HPDE6-E6E7 (cell line): ENCODE data around the gene ALDH8A1.

Source experiments
- DNase-seq: peaks from one replicate; pipeline ENCODE4 v3.0.0; 2011; ENCODE audit warnings: missing footprints; ENCODE audit errors: extremely low spot score

ALDH8A1 gene, protein sequence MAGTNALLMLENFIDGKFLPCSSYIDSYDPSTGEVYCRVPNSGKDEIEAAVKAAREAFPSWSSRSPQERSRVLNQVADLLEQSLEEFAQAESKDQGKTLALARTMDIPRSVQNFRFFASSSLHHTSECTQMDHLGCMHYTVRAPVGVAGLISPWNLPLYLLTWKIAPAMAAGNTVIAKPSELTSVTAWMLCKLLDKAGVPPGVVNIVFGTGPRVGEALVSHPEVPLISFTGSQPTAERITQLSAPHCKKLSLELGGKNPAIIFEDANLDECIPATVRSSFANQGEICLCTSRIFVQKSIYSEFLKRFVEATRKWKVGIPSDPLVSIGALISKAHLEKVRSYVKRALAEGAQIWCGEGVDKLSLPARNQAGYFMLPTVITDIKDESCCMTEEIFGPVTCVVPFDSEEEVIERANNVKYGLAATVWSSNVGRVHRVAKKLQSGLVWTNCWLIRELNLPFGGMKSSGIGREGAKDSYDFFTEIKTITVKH

DNA sequence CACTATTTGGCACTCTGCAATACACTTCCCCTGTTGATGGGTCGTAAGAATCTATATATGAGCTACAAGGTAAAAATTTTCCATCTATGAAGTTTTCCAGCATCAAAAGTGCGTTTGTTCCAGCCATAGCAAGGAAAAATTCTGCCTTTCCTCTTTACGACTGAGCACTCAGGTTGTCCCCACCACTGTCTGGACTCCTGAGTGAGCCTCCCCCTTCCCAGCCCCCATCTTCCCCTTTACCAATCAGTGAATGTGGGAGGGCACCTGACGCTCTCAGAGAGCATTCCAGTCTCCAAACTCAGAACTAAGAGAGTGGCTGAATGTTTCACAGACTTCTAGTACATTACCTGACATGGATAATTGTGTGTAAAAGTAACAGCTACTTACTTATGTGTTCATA is at the start of gene ALDH8A1:
TSS of gene ALDH8A1 (minus strand) at position 175 of the 400 bp plus-strand sequence. CDS start at position 127, 48 bp downstream.
- DNase-seq = no peak

DNA sequence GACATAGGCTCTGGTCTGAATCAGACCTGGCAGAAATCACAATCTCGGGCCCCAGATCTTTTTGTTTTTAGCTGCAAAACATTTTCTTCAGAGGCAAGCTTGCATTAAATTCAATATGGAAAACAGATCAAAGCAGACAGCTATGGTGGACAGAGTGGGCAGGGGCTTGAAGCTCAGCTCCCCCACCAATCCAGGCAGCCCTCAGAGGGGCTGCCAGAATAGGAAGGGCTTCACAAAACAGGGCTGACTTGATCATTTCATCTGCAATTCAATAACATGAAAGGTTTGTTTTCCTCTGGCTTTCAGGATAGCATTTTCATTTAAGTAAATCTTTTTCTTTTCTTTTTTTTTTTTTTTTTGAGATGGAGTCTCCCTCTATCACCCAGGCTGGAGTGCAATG is 49.2 kb upstream of the ALDH8A1 start:
- DNase-seq = no peak

DNA sequence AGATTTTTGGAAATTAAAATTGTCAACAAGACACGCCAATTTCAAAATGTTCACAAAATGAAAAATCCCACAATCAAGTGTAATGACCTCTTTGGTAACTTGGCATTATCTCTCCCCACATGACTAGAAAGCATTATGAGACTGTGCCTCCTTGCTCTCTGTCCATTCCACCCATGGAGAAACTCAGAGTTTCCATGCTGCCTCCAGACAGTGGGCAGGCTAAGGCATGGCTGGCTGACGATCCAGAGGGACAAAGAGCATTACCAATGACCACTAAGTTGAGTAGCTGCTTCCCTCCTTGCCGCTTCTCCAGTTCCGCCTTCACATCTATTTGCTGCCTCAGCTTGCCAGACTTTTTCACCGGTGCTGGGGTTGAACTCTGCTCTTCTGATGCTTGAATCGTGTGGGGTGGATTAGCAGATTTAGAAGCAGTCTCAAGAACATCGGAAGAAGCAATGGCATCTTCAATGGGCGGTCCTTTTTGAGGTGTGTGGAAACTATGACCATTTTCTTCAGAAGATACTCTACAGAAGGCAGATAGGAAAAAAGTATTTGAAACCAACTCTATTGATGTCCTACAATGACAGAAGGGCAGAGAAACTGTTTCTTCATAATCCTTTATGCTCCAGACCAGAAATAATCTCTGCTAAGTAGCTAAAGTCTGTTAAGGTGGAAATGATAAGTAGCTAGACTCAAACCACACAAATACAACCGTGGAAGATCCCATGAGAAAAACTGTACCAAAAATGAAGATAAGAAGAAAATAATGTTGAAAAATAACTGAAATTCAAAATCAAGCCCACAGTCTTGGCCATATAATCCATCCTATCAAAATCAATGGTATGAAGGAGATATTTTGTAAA is 47.5 kb upstream of the ALDH8A1 start:
- DNase-seq = no peak

DNA sequence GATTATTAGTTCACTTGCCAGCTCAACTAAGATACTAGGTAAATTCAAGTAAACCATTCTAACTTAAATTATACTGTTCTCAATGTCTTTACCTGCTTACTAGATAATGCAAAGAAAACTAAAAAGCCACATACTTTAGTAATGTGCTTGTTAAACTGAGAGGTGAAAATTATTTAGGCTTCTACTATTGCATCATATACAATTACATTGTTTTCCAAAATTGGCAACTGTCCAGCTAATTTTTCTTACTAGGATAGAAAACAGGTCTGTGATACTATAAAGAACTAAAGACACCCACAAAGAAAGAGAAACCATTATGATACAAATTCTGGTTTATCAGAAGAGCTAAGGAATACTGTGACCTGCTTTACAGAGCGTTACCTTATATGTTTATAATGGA is 45.6 kb upstream of the ALDH8A1 start:
- no peak for DNase-seq

DNA sequence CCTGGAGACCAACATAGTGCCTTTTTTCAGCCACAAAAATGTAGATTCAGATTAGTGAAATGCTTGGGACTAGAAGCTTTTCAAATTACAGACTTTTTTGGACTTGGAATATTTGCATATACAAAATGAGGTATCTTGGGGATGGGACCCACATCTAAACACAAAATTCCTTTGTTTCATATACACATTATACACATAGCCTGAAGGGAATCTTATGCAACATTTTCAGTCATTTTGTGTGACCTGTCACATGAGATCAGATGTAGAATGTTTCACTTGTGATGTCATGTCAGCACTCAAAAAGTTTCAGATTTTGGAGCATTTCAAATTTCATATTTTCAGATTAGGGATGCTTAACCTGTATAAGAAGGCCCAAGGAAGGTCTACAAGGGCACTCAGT is 44.5 kb upstream of the ALDH8A1 start:
- no peak for DNase-seq

DNA sequence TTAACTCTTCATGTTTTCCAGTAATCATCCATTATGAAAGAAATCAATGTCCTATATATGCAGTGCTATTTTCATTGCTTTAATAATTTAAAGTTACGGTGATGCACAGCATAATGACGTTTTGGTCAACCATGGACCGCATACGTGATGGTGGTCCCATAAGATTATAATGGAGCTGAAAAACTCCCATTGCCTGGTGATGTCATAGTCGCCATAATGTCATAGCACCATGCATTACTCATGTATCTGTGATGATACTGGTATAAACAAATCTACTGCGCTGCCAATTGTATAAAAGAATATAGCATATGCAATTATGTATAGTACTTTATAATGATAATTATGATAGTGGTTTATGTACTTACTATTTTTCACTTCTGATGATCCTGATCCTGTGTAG is 42.3 kb upstream of the ALDH8A1 start:
- DNase-seq = no peak

DNA sequence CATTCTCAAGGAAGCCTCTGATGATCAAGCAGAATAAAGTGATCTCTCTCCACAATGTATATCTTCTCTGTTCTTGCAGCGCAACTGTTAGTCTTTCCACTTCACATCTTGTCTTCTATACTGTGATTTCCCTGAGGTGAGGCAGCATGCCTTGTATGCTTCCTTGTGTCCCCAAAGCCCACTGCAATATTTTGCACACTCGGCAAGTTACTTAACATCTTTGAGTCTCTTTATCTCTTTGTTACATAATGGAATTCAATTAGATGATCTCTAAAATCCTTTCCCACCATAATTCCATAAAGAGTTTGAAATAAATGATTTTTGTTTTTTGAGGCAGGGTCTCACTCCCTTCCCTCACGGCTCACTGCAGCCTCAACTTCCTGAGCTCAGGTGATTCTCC is 40.4 kb upstream of the ALDH8A1 start:
- DNase-seq = no peak

DNA sequence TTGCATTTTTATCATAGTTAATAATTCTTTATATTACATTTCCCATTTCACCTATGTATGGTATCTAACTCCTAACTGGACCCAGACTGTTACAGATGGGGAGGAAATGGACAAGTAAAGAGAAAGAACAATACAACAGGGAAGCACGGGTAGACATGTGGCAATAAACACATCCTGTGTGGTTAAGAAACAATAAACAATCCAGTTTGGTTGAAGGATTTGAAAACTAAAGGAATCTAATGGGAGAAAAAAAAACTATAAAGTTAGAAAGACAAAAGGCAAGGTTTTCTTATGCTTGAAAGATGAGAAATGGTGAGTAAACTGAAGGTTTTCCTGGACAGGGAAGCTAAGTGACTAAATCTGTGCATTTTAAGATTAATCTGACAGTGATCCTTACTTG is 34.9 kb upstream of the ALDH8A1 start:
- no peak for DNase-seq

DNA sequence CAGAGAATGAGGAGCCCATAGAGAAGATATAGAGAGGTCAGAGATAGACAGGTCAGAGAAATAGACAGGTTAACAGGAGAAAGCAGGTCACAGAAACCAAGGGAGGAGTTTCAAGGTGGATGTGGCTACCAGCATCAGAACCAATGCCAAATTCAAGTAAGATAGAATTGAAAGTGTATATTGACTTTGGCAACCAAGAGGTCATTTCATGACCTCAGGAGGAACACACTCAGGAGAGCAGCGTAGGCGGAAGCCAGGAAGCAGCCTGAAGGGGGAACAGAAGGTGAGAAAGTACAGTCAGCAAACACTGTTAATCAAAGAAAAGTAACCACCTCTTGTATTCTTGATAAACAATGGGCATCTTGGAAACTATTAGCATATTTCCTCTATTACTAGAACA is 33.9 kb upstream of the ALDH8A1 start:
- DNase-seq = no peak

DNA sequence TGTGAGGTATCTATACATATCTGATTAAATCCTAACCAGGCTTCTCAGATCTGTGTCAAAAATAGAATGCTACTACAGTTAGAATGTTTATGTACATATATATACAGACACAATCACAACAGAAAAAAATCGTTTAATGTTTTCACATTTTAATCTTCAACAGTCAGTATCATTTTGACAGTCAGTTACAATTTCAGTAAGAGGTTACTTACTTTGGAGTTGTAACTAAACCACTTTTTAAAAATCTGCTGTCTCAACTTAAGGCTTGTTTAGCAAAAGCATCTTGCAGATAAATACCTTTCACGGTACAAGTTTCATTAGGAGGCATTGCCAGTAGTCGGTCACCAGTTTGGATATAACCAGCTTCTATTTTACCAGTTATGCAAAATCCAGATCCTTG is 32.3 kb upstream of the ALDH8A1 start:
- DNase-seq = no peak

DNA sequence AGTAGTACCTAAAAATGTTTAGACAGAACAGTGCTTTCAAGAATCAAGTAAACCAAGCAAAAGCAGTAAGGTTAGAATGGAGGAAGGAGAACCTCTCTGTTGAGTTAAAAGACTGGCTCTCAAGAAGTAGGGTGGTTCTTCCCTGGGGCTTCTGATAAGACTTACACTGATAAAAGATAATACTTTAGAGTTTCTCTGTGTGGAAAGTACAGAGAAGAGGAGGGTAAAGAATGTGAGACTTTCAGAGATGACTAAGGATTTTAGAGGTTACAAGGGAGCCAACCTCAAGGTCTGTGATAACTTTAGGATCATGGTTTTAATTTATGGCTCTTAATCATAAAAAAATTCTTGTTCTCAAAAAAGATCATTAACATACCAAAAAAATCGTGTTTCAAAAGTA is 30.9 kb upstream of the ALDH8A1 start:
- DNase-seq = no peak

DNA sequence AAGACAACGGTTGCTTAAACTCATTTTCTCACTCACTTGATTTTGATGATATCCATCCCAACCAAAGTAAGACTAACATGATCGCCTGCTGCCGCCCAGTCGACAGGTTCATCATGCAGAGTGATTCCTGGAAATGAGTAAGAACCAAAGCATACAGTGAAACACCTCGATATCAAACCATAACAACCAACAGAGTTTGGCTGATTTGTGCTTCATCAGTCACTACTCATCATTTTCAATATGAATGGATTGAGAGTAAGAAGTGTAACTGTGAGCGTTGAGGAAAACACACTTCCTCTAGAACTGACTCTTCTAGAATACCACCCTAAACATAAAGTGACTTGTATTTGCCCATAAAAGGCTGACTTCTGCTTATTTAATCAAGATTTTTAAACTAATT is 29.2 kb upstream of the ALDH8A1 start:
- no peak for DNase-seq

DNA sequence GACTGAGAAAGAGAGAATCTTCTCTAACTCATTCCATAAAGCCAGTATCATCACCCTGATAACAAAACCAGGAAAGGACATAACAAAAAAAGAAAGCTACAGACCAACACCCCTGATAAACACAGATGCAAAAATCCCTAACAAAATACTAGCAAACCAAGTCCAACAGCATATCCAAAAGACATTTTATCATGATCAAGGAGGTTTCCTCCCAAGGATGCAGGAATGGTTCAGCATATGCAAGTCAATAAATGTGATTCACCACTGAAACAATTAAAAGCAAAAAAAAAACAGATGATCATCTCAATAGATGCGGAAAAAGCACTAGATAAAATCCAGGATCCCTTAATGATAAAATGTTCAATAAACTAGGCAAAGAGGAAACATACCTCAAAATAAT is 24.5 kb upstream of the ALDH8A1 start:
- DNase-seq = no peak

DNA sequence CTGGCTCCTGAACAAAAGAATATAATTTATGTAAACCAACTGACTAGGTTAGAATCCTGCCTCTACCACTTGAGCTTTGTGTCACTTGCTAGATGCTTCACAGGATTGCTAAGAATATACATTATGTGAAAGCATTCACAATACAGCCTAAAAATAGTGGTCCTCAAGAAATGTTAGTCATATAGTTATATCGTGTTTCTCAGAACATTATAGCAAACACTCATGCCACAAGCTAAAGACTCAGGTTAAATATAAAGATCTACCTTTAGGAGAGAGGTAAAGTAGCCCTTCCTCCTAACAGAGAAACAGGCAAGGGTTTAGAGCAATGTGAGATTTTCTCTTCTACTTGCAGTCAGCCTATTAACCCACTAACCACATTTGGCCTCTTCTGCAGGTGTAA is 17.8 kb upstream of the ALDH8A1 start:
- DNase-seq = no peak

DNA sequence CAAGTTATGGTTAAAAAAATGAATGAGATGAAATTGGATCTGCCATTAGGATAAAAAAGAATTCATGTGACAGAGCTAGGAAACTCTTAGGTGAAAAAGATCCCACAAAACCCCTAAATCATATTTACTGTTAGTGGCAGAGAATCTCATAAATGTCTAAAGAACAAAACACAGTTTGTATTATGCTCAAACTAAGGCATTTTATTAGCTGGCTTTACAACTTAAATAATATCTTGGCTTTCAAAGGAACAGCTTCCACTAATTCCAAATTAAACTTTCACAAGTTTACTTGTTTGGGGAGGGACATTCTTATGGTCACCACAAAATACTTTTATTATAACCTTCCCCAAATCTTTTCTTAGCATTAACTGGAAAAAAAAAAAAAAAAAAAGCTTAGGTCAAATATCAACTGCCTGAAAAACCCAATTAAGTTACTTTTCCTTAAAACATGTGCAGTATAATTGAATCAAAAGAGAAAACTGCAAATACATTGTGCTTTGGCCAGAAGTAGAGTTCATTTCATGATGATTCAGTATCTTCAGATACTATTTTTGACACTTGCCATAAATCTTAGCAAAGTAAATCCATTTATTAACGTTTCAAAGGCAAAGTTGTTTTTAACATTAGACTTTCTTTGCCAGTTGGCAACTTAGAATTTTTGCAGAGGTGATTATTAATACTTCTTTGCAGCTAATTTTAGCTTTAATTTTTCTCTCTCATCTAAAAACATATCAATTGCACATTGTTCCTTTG is 14.7 kb upstream of the ALDH8A1 start:
- DNase-seq = no peak

DNA sequence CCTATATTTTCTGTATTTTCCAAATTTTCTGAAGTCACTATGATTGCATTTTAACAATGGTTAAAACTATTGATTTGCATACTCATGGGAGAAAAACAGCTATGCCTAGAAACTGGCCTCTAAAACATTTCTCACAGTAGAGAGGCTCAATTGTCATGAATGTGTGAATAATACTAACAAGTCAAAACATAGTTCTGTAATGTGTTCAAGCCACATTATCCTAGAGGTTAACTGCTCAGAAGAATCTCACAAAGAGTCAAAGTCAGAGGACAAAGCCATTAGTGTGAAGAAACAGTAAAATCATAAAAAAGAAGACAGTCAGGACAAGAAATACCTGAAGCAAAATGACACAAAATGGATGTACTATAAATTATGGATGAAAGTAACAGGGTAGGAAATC is 12.5 kb upstream of the ALDH8A1 start:
- DNase-seq = no peak

DNA sequence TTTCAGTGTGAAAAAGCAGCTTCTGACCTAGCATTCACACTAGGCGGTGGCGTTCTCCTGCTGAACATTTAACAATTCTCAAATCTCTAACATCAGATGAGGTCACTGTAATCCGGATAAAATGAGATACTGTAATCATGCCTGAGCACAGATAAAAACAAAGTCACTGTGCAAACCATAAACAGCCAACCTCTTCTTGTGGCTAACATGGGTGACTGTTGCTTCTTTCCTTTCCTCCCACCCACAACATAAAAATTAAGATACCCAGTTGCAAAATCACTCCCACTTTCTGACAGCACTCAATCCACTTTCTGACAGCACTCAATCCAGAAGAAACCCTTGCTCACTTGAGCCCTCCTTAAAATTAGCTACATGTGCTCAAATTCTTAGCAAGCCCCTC is 11.5 kb upstream of the ALDH8A1 start:
- DNase-seq = no peak

DNA sequence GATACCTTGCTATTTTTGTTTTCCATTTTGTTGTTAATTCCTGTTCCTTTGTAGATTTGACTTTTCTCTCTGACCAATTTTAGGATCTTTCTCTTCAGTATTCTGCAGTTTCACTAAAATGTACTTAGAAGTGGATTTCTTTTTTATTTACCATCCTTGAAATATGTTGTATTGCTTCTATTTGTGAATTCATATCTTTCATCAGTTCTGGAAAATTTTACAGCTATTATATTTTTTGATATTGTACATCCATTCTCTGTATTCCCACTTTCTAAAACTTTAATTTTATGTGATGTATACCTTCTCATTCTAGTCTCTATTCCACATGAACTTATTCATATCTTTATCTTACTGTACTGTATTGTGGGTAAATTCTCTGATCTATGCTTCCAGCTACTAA is 9.7 kb upstream of the ALDH8A1 start:
- no peak for DNase-seq

DNA sequence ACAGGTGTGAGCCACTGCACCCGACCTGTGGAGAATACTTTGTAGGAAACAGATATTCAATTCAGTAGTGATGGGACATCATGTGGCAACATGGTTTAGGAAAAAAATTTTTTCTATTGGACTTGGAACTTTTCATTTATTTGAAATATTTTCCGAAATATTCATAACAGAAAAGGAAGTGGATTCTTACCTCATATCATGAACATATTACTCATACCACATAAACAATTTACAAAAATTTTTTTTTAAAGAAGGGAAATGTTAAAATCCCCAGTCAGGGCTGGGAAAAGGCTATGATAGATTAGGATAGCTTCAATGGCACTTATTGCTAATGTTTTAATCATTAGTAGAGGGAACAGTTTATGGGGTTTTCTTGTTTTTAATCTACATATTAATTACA is 6.8 kb upstream of the ALDH8A1 start:
- no peak for DNase-seq

DNA sequence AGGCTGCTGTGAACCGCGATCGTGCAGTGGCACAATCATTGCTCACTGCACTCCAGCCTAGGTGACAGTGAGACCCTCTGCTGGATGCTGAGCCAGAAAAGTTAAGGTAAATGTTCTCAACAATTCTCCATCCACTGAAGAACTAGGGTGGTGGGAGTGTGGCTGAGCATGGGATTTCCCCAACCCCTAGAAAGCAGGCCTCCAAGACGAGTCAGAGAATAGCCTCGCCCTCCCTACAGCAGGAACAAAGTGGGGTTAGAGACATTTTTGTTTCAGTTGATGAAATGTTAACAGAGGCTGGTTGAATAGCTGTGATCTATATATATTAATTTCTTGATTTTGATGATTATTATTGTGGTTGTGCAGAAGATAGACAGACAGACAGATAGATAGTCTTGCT is 6.1 kb upstream of the ALDH8A1 start:
- no peak for DNase-seq

DNA sequence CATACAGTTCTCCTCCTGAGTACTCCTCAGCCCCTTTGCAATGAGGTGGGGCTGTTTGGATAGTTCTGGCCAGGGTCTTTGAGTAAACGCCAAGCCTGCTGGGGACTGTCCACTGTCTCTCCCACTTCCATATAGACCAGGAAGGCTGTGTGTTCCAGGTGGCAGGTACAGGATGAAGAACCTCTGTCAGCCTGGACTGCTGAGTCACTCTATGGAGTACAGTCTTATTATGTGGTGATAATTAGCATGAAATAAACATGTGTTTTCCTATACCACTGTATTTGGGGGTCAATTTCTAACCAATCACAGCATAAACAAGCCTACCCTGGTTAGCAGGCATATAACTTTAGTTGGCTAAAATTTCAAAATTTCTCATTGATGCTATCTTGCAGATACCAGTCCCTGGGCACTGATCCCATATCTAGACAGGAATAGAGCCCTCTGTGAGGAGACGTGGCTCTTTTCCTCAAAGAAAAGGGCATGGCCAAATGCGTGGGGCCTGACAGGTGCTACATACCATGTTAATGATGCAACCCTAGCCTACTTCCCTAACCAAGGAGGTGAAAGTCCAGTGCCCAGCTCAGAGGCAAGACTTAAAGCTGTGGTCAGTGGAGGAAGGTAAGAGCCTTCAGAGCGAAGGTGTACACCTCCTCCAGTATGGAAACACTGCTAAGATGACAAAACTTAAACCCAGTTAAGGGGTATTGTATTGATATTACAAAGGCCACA is 4.5 kb upstream of the ALDH8A1 start:
- DNase-seq = no peak
